MM.1S (cell line): ENCODE results near the gene KLHL35.

ENCODE experiments used
- CTCF ChIP-seq: fragments of 300-600 bp; sonication (generic); IDR thresholded peaks from 2 replicates; pipeline ENCODE4 v1.5.1; 2016; ENCODE audit warnings: antibody characterized with exemption, low read length, mixed read lengths
- EZH2 ChIP-seq: fragments of 300-600 bp; sonication (generic); optimal IDR thresholded peaks from 2 replicates; pipeline ENCODE3; 2017; ENCODE audit warnings: low read depth, mild to moderate bottlenecking, antibody characterized with exemption, low read length, mixed read lengths

GRCh38 chr11:75439495-75440120 lies 6.6 kb upstream of the KLHL35 start:
- no peak for TF ChIP-seq CTCF
- TF ChIP-seq EZH2, result no peak
